DND-41 (cell line): ENCODE results near the gene RGS6.

Source experiments
- ATAC-seq: fragments of 200-7000 bp; cut with Tn5 transposase; 3 replicates; pipeline ENCODE4 v1.9.1; 2021; ENCODE audit warnings: low read depth; ENCODE audit not compliant: insufficient read depth
- DNase-seq: peaks from one replicate; pipeline ENCODE4 v3.0.0-alpha.2; 2020
- H2AFZ ChIP-seq: 2 replicates; pipeline ENCODE4 v1.6.0; 2012; ENCODE audit warnings: low read depth, low read length
- H3K27ac ChIP-seq: 2 replicates; pipeline ENCODE4 v1.5.1; 2012; ENCODE audit warnings: low read length, inconsistent platforms
- H3K27me3 ChIP-seq: fragments of 200-600 bp; sonication (generic); 2 replicates; pipeline ENCODE4 v1.6.0; 2012; ENCODE audit warnings: low read length, mild to moderate bottlenecking, inconsistent platforms; ENCODE audit not compliant: insufficient read depth, poor library complexity
- H3K36me3 ChIP-seq: 2 replicates; pipeline ENCODE4 v1.5.1; 2012; ENCODE audit warnings: low read length, inconsistent platforms; ENCODE audit not compliant: insufficient read depth
- H3K4me1 ChIP-seq: 2 replicates; pipeline ENCODE4 v1.5.1; 2012; ENCODE audit warnings: mild to moderate bottlenecking, low read length; ENCODE audit not compliant: insufficient read depth
- H3K4me2 ChIP-seq: 2 replicates; pipeline ENCODE4 v1.6.0; 2012; ENCODE audit warnings: mild to moderate bottlenecking, moderate library complexity, low read length, inconsistent platforms; ENCODE audit not compliant: insufficient read depth
- H3K4me3 ChIP-seq, 2 experiments: fragments of 200-600 bp in 1 of 2; shearing (Covaris generic) in 1 of 2; 2 replicates each; pipeline ENCODE4 v1.5.1; 2012 to 2016; ENCODE audit warnings: inconsistent platforms in 2 of 2, low read length in 2 of 2, mild to moderate bottlenecking in 2 of 2, low read depth in 1 of 2, moderate library complexity in 1 of 2
- H3K79me2 ChIP-seq: 2 replicates; pipeline ENCODE4 v1.6.0; 2012; ENCODE audit warnings: low read length, inconsistent platforms; ENCODE audit not compliant: insufficient read depth
- H3K9ac ChIP-seq: 2 replicates; pipeline ENCODE4 v1.6.0; 2012; ENCODE audit warnings: low read depth, mild to moderate bottlenecking, inconsistent platforms, low read length, moderate library complexity
- H3K9me3 ChIP-seq: 2 replicates; pipeline ENCODE4 v1.5.1; 2012; ENCODE audit warnings: low read length, moderate library complexity, mild to moderate bottlenecking, inconsistent platforms; ENCODE audit not compliant: insufficient read depth, severe bottlenecking
- H4K20me1 ChIP-seq: 2 replicates; pipeline ENCODE4 v1.6.0; 2012; ENCODE audit warnings: low read length; ENCODE audit not compliant: insufficient read depth
- CTCF ChIP-seq: IDR thresholded peaks from 2 replicates; pipeline ENCODE4 v1.5.1; 2012; ENCODE audit warnings: borderline replicate concordance, low read length, moderate library complexity, mild to moderate bottlenecking; ENCODE audit not compliant: poor library complexity, severe bottlenecking; ENCODE audit errors: extremely low read depth
- EZH2 ChIP-seq: IDR thresholded peaks from 3 replicates; pipeline ENCODE4 v1.6.1; 2012; ENCODE audit warnings: borderline replicate concordance, low read depth, mild to moderate bottlenecking, moderate library complexity, low read length, inconsistent platforms; ENCODE audit not compliant: severe bottlenecking

RGS6 gene

DNA sequence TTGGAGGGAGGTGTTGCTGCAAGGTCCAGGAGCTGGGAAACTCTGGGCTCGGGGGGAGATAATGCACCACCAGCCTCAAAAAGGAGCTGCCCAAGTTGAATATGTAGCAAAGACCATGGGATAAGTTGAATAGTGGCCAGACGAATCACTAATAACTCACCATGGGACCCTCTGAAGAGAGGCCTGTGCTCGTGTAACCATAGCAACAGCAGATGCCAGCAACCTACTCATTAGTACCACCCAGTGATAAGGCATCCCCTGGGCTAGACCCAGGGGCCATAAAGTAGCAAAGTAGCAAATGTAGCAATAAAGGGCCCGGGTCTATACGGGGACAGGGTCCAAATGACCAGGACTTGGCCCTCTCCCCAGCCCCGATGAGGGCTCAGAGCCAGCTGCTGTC lies 633.7 kb downstream of the RGS6 start:
- Histone ChIP-seq H3K4me1 (no peaks in the 10 kb centered on the region), H3K27me3 (peaks cover 14% of the 10 kb centered on the region), H3K27ac (no peak overlapping the region), H3K4me2 (no peak overlapping the region), H3K9me3 (no peaks in the 10 kb centered on the region), H3K36me3 (no peaks in the 10 kb centered on the region), H3K4me3 (no peak overlapping the region), H2AFZ (no peak overlapping the region), H3K9ac (no peak overlapping the region), H3K79me2 (no peaks in the 10 kb centered on the region), H4K20me1 (no peaks in the 10 kb centered on the region)
- DNase-seq (no peak), ATAC-seq (no peak)
- no peak for TF ChIP-seq CTCF
- no peak for TF ChIP-seq EZH2

DNA sequence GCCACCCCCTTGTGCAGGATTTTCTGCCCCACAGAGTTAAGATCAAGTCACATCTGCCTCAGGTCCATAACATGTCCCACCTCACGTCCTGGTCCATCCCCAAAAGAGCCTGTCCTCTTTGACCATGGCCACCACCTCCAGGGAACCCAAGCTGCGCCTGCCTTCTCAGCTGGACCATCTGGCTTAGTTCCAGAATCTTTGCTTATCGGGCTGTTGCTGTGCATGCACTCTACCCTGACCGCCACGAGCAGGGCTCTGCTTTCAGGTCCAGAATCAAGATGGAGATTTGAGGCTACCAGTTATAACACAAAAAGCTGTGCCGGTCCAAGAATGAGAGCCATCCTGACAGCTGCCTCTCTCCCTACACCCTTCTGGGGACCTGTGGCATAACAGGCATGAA lies 635.0 kb downstream of the RGS6 start:
- no peak overlapping the region for H3K4me3 ChIP-seq

DNA sequence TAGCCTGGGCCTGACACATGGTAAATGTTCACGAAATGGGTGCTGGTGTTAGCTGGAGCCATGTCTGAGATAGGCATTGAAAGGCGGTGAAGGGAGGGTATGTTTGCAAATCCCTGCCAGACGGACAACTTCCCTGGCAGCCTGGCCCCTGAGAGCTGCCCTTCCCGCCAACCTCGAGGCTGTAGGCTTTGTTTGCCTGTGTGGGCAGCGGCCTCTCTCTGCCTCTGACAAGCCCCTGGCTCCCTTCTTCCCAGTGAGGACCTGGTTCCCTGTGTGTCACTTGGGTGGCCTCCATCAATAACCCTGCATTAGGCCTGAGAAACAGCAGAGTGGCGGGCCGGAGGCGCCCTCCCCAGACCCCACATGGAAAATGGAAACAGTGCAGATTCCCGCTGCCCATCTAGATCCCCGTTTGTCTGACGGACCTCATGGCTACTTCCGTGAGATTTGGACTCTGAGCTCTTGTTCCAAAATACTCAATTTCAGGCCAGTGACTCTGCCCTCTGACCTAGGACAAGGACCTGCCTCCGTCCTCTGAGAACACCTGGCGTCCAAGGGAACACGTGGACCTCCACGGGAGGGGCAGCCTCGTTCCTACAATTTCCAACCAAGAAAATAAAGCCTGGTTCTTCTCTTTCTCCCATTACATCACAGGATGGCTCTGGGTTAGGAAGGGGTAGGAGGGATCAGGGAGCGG lies 636.2 kb downstream of the RGS6 start:
- Histone ChIP-seq H2AFZ (no peak overlapping the region), H3K36me3 (no peaks in the 10 kb centered on the region), H3K4me1 (no peaks in the 10 kb centered on the region), H3K27me3 (peaks cover 22% of the 10 kb centered on the region), H4K20me1 (no peaks in the 10 kb centered on the region), H3K9me3 (no peaks in the 10 kb centered on the region), H3K4me3 (no peak overlapping the region), H3K27ac (no peak overlapping the region), H3K9ac (no peak overlapping the region), H3K4me2 (no peak overlapping the region), H3K79me2 (no peaks in the 10 kb centered on the region)
- no peak for ATAC-seq
- no peak for DNase-seq
- TF ChIP-seq CTCF (no peak), EZH2 (no peak)

More for the DNA sequence above, 635.0 kb downstream of the RGS6 start:
- no peak overlapping the region for H3K9ac ChIP-seq
- H3K4me2 ChIP-seq, result no peak overlapping the region
- no peaks in the 10 kb centered on the region for H3K79me2 ChIP-seq
- H2AFZ ChIP-seq, result no peak overlapping the region
- H3K27me3 ChIP-seq, result peaks cover 14% of the 10 kb centered on the region
- H4K20me1 ChIP-seq, result no peaks in the 10 kb centered on the region
- H3K27ac ChIP-seq, result no peak overlapping the region
- DNase-seq, result no peak
- H3K4me1 ChIP-seq, result no peaks in the 10 kb centered on the region
- TF ChIP-seq EZH2, result no peak
- no peak for TF ChIP-seq CTCF
- H3K36me3 ChIP-seq, result no peaks in the 10 kb centered on the region
- no peaks in the 10 kb centered on the region for H3K9me3 ChIP-seq
- no peak for ATAC-seq
